ENCODE results near the gene RALY.
"Not testable (repeated sequence)": the region's sequence is repeated elsewhere in the genome, so short reads cannot be mapped to it uniquely, and the experiment has no call there.

The RALY gene

DNA sequence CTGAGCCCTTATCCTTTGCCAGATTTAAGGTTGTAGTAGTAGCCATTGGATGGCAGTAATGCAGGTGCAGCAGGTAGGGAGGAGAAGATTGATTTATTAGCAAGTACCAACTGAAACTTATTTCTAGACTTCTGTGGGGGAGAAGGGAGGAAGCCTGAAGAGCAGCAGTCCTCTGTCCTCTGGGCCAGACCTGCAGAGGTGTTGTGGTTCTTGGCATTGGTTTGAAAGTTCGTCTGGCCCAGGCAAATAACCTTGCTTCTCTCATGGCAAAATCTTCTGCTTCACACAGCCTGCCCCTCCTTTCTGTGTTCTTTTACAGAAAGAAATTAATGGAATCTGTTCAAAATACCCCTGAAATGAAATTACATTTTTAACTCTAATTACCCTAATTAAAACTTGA, 24.5 kb downstream of the RALY start:
- DNase-seq = no peak

DNA sequence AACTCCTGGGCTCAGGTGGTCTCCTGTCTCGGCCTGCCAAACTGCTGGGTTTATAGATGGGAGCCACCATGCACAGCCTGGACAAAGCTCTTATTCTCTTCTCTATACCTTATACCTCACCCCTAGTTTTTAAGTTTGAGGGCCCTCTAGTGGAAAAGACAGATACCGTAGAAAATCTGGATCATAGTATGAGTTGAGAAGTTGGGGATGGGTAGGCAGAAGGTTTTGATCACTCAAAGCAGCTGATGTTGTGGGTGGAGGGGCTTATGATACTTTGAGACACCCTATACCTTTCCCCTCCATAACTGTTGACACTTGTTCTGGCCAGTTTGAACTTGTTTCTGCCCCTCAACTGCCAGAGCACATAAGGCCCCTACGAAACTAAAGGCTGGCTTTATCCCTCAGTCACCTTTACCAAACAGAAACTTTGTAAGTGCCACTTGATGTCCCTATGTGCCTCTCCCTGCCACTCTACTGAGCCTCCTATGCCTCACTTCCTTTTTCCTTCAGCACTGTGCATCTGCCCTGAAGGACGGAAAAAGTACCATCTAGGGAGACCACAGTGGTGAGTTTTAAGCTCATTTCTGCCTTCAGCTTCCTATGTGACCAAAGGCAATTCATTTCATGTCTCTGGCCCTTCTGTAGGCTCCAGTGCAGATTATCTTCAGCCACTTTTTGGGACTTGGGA, 28.6 kb downstream of the RALY start:
- DNase-seq = peak; percentile 7 to 41

GRCh38 chr20:34022839-34023234, 29.1 kb downstream of the RALY start:
- DNase-seq = no peak

DNA sequence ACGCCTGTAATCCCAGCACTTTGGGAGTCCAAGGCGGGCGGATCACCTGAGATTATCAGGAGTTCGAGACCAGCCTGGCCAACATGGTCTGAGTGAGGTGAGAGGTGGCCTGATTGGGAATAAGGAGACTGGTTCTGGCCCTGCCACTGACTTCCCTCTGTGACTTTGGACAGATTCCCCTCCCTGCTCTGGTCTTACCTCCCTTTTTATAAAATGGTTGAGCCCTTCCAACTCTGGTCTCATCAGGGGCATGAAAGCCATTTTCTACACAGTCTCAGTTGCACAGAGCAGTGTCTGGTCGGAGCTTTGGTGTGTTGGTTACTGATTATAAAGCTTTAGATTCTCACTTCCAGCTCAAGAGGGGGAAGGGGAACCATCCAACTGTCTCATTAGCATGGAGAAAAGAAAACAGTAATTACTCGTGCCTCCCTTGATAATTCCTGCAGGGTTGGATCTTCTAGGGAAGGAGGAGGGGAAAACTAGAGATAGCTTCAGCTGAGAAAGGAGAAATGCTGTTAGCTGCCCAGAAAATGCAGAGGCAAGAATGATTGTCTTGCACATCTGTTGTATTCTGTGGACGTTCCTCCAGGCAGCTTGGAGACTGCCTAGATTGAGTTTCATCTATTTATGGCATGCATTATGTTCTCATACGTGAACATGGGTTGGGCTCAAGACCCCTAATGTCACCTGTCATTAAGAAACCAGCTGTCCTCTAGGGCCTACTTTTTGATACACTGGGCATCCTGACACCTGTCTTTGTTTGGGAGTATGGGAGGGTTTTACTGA, 30.4 kb downstream of the RALY start:
- DNase-seq = no peak

DNA sequence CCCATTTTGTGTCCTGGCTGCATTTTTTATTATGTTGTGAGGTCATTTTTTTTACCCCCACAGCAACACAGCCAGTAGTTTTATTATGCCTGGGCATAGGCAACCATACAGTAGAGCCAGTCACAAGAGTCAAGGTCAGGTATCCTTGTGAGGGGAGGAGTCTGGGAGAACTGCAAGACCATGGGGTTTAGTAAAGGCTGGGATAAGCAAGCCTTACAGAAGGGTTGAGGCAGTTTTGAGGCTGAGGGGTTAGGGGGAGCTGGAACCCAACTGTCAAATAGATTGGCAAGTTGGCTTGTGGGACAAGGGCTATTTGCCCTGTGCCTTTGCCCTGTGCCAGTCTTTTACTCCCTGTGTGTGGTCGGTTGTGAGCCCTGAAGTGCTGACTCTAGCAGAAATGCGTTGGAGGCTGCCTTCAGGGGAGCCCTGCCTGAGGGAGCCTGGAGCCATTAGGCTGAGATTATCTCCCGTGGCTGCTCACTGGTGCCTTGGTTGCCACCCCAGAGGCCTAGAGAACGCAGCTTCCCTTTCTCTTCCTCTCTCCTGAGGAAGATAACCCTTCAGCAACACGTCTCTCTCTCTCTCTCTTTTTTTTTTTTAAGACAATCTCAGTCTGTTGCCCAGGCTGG, 31.1 kb downstream of the RALY start:
- no peak for DNase-seq

GRCh38 chr20:34028013-34028412, 34.3 kb downstream of the RALY start:
- DNase-seq = not testable (repeated sequence)

- no peak for DNase-seq
Observed at GRCh38 chr20:34029415-34029814, 35.7 kb downstream of the RALY start.

DNA sequence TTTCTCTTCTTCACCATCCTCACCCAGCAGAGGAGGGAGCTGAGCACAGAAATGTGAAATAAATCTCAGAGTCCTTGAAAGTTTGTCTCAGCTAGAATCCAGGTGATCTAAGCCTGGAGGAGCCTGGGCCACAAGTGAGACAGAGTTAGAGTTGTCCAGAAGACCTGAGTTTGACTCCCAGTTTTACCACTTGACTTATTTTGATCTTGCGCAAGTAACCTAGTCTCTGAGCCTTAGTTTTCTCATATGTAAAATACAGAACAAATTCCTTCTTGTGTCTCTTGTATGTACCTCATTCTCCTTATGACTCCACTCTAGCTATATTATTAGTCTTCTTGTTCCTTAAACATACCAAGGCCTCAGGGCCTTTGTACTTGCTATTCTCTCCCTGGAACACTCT, 36.7 kb downstream of the RALY start:
- no peak for DNase-seq

DNA sequence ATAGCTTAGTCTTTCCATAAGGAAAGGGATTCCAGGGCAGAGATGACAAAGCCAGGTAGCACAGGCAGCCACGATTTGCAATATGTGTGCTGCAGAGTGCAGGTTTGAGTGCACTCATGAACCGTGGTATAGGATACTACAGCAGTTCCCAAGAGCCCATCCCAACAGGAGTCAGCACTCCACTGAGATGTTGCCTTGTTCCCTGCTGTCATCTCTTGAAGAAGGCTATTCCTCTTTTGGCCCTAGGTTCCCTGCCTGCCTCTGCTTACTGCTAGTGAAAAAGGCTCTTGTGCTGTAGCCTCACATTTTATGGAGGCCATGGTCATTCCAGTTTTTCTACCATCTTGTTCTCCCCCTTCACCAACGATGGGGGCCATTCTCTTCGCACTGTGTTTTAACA, 40.2 kb downstream of the RALY start:
- DNase-seq = no peak

DNA sequence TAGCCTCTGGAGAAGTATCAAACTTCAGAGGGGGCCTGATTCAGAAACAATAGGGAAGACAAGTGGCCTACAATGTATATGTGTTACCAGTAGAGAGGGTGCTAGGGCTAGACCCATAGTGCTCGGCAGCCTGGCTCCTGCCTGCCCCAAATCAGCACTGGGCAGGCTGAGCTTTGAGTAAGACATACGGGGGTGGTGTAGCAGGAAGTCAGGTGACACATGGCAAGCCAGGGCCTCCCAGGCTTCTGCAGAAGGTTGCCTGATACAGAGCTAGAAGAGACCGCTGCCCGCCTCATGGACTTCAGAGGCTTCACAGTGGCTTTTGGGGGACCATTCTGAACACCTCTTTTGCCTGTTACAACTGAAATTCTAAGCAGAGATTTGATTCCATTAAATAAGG, 43.4 kb downstream of the RALY start:
- DNase-seq = peak; percentile 20 to 30

- DNase-seq = no peak
Observed at GRCh38 chr20:34037767-34038166, 44.1 kb downstream of the RALY start.

DNA sequence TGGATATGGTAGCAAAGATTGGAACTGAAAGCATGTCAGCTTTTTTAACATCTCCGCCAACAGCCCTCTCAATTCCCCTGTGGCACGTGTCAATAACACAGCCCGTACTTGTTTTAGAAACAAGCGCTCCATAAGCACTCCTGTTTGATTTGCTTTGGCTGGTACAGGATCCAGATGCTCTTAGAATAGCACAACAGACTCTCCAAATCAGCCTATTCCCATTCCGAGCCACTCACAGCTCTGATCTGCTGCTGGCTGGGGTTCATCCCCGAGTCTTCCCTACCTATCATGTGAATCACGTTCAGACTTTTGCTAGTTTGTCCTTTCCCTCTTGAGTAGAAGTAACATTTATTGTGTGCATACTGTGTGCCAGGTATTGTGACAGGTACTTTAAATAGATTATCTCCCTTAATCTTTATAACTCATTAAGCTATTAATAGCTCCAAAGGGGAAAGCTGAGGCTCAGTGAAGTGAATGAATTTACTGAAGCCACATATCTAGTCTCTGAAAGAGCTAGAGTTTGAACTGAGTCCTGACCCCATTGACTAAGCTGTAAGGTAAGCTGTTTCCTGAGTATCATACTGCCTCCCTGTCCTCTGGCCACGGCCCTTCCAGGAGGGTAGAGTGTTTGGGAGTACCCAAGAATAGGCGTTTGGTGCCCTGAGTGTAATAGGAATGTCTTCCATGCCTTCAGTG, 46.7 kb downstream of the RALY start:
- DNase-seq = no peak

- no peak for DNase-seq
Observed at GRCh38 chr20:34041226-34041625, 47.5 kb downstream of the RALY start.

DNA sequence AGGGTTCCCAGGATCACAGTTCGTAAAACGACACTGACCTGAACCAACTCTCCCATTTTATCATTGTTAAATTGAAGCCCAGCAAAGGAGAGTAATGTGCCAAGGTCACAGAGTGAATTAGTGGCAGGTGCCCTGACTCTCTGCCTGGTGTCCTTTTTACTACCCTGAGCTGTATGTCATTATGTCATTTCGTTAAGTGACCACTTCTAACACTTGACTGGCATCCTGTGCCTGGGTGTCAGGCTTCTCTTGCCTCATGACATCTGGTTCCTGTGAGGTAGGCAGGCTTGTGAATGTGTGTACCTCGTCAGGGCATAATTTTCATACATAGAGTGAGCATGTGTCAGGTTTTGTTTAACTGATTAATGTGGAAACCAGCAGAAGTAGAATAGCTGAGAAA, 48.6 kb downstream of the RALY start:
- DNase-seq = no peak

DNA sequence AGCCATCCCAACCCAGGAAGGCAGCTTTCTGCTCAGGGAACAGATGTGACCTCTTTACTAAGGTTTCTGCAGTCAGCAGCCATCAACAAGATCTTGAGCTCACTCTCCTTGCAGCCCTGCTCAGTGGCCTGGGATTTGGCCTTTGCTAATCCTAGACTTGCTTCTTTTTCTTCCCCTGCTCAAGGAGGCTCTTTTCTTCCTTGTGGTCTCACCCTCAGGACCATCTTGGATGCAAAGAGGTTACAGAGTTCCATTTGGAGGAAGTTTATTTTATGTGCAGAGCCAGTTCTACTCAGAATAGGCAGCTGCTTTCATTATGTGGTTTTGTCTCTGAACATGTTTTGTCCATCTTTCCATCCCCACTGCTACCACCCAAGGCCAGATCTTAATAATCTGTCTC, 49.3 kb downstream of the RALY start:
- DNase-seq = no peak

GRCh38 chr20:34045294-34045693, 51.6 kb downstream of the RALY start:
- DNase-seq = no peak

DNA sequence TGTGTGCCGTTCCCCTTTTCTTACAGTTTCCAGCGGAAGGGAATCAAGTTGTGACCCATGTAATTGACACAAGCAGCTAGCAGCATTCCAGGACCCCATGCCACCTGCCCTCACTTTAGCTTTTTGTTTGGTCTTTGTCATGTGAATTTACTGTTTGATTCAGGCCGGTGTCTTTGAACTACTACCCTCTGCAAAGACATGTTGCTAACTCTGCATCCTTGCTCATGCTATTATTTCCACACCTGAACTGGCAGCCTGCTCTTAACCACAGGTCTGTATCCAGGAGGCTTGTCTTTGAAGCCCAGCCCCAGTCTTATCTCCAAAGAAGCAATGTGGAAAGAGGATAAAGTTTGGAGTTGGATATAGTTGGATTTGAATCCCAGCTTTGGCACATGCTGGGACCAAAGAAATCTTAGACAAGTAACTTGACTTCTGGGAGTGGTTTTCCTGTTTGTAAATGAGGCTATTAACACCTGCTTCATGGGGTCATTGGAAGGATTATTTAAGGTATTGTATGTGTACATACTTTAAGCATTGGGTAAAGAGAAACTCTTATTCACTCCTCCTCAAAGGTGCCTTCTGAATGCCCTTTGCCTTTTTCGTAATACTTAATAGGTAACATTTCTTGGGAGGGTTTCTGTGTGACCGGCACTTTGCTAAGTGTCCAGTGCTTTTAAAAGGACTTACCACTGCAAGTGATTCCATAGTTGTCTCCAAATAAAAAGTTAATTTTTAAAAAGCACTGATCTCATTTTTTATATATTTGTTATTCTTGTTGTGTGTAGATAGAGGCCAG, 52.4 kb downstream of the RALY start:
- no peak for DNase-seq

DNA sequence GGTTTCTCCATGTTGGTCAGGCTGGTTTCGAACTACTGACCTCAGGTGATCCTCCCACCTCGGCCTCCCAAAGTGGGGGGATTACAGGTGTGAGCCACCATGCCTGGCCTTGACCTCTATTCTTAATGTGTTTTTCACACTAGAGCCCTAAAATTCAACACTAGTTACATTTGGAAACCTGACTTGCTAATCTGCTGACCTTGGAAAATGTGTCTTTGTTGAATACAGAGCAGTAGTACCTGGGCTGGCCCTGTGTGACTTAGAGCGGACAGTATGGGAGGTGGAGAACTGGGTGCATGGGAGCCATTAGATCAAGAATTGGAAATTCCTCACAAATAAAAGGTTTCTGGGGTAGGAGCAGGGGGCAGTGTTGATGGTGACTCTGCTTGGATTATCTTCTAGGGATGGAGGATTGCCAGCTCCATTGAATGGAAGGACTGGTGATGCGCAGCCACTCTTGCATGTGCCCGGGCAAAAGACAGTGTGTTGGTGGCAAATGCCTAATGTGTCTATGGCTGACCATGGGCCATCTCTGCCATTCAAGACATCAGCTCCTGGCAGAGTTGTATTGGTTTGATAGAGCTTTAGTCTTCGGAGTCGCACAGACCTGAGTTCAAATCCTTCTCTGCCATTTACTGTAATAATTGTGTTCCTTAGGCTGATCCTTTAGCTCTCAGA, 53.4 kb downstream of the RALY start:
- DNase-seq = no peak

- no peak for DNase-seq
Observed at GRCh38 chr20:34047917-34048316, 54.2 kb downstream of the RALY start.

DNA sequence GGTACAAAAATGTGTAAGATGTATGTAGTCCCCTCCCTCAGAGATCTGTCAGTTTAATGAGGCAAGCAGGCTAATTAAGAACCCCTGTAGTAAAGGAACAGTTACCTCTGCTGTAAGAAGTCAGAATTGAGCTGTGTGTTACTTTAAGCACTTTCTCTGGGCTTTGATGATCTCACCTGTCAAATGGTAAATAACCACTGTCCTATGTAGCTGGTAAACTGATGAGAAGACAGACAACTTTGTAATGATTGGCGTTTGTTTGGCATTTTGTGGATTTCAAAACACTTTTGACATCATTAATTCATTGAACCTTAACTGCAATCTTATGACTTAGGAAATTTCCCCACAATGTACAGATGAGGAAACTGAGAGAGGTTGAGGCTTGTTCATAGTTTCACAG, 55.7 kb downstream of the RALY start:
- DNase-seq = no peak

DNA sequence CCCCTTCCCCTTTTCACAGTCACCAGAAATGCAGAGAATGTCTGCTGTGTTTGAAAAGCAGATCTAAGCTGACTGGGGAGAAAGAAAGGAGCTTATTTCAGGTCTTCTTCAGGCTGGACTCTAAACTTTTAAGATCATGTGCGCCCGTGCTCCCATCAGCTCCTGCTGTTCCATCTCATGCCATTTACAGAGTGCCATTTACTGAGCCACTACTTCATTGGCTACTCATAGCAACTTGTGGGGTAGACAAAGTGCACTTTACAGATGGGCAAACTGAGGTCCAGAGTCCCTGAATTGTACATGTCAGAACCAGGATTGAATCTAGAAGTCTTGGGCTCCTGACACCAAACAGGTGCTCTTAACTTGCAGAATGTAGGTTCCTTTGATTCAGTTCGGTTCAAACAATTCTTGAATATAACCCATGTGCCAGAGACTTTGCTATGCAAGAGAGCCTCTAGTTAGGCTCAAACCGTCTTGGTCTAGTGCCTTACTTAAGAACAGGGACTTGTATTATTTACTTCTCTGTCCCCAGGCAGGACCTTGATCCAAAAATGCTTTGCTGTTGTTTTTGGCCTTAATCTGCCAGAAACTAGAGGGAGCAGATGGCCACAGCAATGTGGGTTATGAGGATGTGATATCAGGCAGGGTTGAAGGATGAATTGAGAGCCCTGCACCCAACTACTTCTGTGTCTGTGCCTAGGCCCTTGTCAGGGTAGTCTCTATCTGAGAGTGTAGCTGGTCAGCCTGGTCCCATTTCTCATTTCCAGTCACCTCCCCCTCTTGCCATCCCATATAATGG, 56.4 kb downstream of the RALY start:
- no peak for DNase-seq
